ENCODE results near the gene TSPAN5. TPM values are rescaled to one million over a fixed set of nuclear protein-coding genes. Genes with fewer than 3 reads are reported as not detected.

Gene TSPAN5
- total RNA-seq, 4 donors from 2014 or later = 2.1 to 5.8 (median 3.8) TPM

DNA sequence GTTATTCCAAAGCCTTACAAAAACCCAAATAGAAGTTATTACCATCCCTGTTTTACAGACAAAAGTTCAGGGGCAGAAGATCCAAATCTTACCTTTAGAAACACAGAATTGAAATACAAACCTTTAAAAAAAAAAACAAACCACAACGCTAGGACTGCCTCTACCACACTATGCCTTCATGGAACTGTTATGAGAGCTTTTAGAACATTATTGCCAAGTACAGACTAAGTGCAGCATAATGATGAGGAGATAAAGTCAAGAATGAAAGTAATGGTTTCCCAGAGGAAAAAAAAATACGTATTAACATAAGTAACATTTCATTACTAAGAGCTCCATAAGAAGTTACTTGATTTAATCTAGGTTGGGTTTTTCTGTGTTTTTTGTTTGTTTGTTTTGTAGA is 34.3 kb downstream of the TSPAN5 start:
- DNase-seq = no peak

GRCh38 chr4:98623126-98623802 is 35.1 kb downstream of the TSPAN5 start:
- Histone ChIP-seq H3K9me3 (no peaks in the 10 kb centered on the region), H3K36me3 (no peaks in the 10 kb centered on the region), H3K4me1 (no peaks in the 10 kb centered on the region), H3K27me3 (no peaks in the 10 kb centered on the region), H3K4me3 (no peak overlapping the region), H3K27ac (no peak overlapping the region)
- TF ChIP-seq POLR2A (IDR thresholded peaks at IDR 0.05) = no peak
- TF ChIP-seq, protein P1, sequence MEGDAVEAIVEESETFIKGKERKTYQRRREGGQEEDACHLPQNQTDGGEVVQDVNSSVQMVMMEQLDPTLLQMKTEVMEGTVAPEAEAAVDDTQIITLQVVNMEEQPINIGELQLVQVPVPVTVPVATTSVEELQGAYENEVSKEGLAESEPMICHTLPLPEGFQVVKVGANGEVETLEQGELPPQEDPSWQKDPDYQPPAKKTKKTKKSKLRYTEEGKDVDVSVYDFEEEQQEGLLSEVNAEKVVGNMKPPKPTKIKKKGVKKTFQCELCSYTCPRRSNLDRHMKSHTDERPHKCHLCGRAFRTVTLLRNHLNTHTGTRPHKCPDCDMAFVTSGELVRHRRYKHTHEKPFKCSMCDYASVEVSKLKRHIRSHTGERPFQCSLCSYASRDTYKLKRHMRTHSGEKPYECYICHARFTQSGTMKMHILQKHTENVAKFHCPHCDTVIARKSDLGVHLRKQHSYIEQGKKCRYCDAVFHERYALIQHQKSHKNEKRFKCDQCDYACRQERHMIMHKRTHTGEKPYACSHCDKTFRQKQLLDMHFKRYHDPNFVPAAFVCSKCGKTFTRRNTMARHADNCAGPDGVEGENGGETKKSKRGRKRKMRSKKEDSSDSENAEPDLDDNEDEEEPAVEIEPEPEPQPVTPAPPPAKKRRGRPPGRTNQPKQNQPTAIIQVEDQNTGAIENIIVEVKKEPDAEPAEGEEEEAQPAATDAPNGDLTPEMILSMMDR (IDR thresholded peaks at IDR 0.05) = no peak
- no peak for DNase-seq

More for the DNA sequence above, 34.3 kb downstream of the TSPAN5 start:
- Histone ChIP-seq H3K27ac (no peak overlapping the region), H3K4me1 (no peaks in the 10 kb centered on the region), H3K9me3 (no peaks in the 10 kb centered on the region), H3K4me3 (no peak overlapping the region), H3K36me3 (no peaks in the 10 kb centered on the region), H3K27me3 (no peaks in the 10 kb centered on the region)
- TF ChIP-seq, protein P1 (IDR thresholded peaks at IDR 0.05) = no peak
- no peak for TF ChIP-seq POLR2A (IDR thresholded peaks at IDR 0.05)

DNA sequence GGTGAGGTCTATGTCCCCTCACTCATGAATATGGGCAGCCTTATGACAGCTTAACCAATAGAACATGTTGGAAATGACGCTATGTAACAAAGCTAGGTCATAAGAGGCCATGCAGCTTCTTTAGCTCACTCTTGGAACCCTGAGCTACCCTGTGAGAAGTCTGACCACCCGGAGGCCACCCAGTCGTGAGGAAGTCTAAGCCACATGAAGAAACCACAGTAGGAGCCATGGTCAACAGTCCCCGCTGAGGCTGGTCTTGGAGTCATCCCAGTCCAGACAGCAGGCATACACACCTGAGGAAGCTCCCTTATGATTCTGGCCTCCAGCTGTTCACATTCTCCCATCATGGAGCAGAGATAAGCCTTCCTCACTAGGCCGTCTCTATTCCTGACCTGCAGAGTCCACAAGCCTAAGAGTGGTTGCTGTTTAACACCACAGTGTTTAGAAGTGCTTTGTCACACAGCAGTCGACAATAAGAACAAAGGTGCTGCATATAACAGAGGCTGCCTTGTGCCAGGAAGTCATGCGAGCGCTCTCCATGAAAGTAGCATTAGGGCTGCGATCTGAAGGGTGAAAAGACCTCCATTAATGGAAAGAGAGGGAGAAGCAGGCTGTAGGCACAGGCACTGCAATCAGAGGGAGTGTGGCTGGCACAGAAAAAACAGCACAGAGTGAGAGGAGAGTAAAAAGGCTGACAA is 38.2 kb downstream of the TSPAN5 start:
- no peaks in the 10 kb centered on the region for H3K36me3 ChIP-seq
- no peaks in the 10 kb centered on the region for H3K9me3 ChIP-seq
- H3K27me3 ChIP-seq = no peaks in the 10 kb centered on the region
- no peak overlapping the region for H3K4me3 ChIP-seq
- TF ChIP-seq POLR2A (IDR thresholded peaks at IDR 0.05) = no peak
- TF ChIP-seq, protein P1 (IDR thresholded peaks at IDR 0.05) = no peak
- H3K4me1 ChIP-seq = no peaks in the 10 kb centered on the region
- DNase-seq = no peak
- no peak overlapping the region for H3K27ac ChIP-seq

- TF ChIP-seq POLR2A (IDR thresholded peaks at IDR 0.05) = no peak
- TF ChIP-seq, protein P1 (IDR thresholded peaks at IDR 0.05) = no peak
- DNase-seq = no peak
- Histone ChIP-seq H3K9me3 (no peaks in the 10 kb centered on the region), H3K4me3 (no peak overlapping the region), H3K27me3 (no peaks in the 10 kb centered on the region), H3K27ac (no peak overlapping the region), H3K4me1 (no peaks in the 10 kb centered on the region), H3K36me3 (no peaks in the 10 kb centered on the region)
Observed at GRCh38 chr4:98619180-98619579, 39.2 kb downstream of the TSPAN5 start.

GRCh38 chr4:98618680-98619079 is 39.7 kb downstream of the TSPAN5 start:
- TF ChIP-seq, protein P1 (IDR thresholded peaks at IDR 0.05) = no peak
- TF ChIP-seq POLR2A (IDR thresholded peaks at IDR 0.05) = no peak
- no peak overlapping the region for H3K4me3 ChIP-seq
- H3K4me1 ChIP-seq = no peaks in the 10 kb centered on the region
- H3K27me3 ChIP-seq = no peaks in the 10 kb centered on the region
- DNase-seq = no peak
- no peaks in the 10 kb centered on the region for H3K9me3 ChIP-seq
- H3K36me3 ChIP-seq = no peaks in the 10 kb centered on the region
- no peak overlapping the region for H3K27ac ChIP-seq
